Measurements from ENCODE around the gene VASH2. TPM values are rescaled to one million over a fixed set of nuclear protein-coding genes. Genes with fewer than 3 reads are reported as not detected.

VASH2 gene
- total and polyA plus RNA-seq, 2 of the 4 experiments (the other 2 are of a cell fraction): 0.90 to 1.2 TPM

- ATAC-seq (ENCODE audit: low read depth) (no peak; the same call in 1 of the 2 replicates), DNase-seq (peak; percentile 13)
- Histone ChIP-seq H3K14ac (replicated peaks; ENCODE audit: low read depth, low read length) (no peak overlapping the region), H3K23ac (ENCODE audit: low read depth, low read length) (no peak overlapping the region), H3K27me3 (ENCODE audit: control insufficient read depth, insufficient read depth, low read length) (no peaks in the 10 kb centered on the region), H2BK20ac (ENCODE audit: low read depth, low read length) (no peak overlapping the region), H3K27ac (ENCODE audit: insufficient read depth, low read length) (no peak overlapping the region), H3K18ac (ENCODE audit: low read depth, low read length) (no peak overlapping the region), H4K20me1 (ENCODE audit: insufficient read depth, low read length) (no peaks in the 10 kb centered on the region), H3K56ac (ENCODE audit: extremely low read depth, insufficient read depth, low read length) (no peak overlapping the region), H2AK5ac (ENCODE audit: low read depth, low read length) (no peak overlapping the region), H4K5ac (ENCODE audit: low read depth, low read length) (no peak overlapping the region), H2BK15ac (ENCODE audit: low read depth, low read length) (no peak overlapping the region), H2AFZ (replicated peaks; ENCODE audit: low read length, poor library complexity) (no peak overlapping the region), H4K91ac (ENCODE audit: insufficient read depth, low read depth, low read length) (no peak overlapping the region), H3K4me2 (ENCODE audit: low read depth, low read length) (no peak overlapping the region), H3K9ac (ENCODE audit: low read depth, low read length) (no peak overlapping the region), H2BK5ac (ENCODE audit: low read depth, low read length, poor library complexity, severe bottlenecking) (no peak overlapping the region), H2AK9ac (replicated peaks; ENCODE audit: low read depth, low read length, poor library complexity) (no peak overlapping the region), H4K8ac (ENCODE audit: low read depth in 2 of 2, low read length in 2 of 2) (no peak overlapping the region), H3K9me3 (ENCODE audit: control insufficient read depth, insufficient read depth, low read length) (no peaks in the 10 kb centered on the region), H3K36me3 (ENCODE audit: control insufficient read depth, insufficient read depth, low read length) (no peaks in the 10 kb centered on the region; the same call in 1 of the 2 replicates), H2BK120ac (ENCODE audit: low read depth, low read length) (no peak overlapping the region), H3K4me1 (ENCODE audit: control insufficient read depth, insufficient read depth, low read length) (peaks cover 11% of the 10 kb centered on the region; the same call in 1 of the 2 replicates), H3K4ac (ENCODE audit: low read depth, low read length) (no peak overlapping the region), H3K79me1 (ENCODE audit: low read depth in 1 of 2, low read length in 2 of 2) (no peaks in the 10 kb centered on the region), H3K4me3 (ENCODE audit: insufficient read depth, low read depth, low read length) (no peak overlapping the region), H3K9me1 (ENCODE audit: insufficient read depth, low read length) (no peaks in the 10 kb centered on the region)
- TF ChIP-seq MXI1 (IDR thresholded peaks at IDR 0.05; ENCODE audit: borderline replicate concordance, low read depth, low read length) (no peak), NFE2L2 (IDR thresholded peaks at IDR 0.05; ENCODE audit: low read depth, low read length) (no peak), POLR2A (IDR thresholded peaks at IDR 0.05; ENCODE audit: low read depth, low read length) (no peak), CTCF (conservative IDR thresholded peaks at IDR 0.05; ENCODE audit: low read depth, low read length) (no peak), MAZ (IDR thresholded peaks at IDR 0.05; ENCODE audit: borderline replicate concordance, low read depth, low read length) (no peak), CHD1 (IDR thresholded peaks at IDR 0.05; ENCODE audit: low read depth, low read length) (no peak), USF2 (IDR thresholded peaks at IDR 0.05; ENCODE audit: low read depth, low read length) (no peak), MAFK (IDR thresholded peaks at IDR 0.05; ENCODE audit: low read depth, low read length) (no peak), ELK1 (IDR thresholded peaks at IDR 0.05; ENCODE audit: borderline replicate concordance, low read depth, low read length) (no peak), RCOR1 (IDR thresholded peaks at IDR 0.05; ENCODE audit: insufficient replicate concordance, low read length) (no peak), FOS (IDR thresholded peaks at IDR 0.05; ENCODE audit: low read depth, low read length) (no peak), SMC3 (IDR thresholded peaks at IDR 0.05; ENCODE audit: low read depth, low read length) (no peak), RFX5 (IDR thresholded peaks at IDR 0.05; ENCODE audit: low read depth, low read length) (no peak), RAD21 (IDR thresholded peaks at IDR 0.05; ENCODE audit: low read length) (no peak)
- in situ Hi-C loops (cut with MboI; ENCODE audit: low sequenced_read_pairs) (loop anchor here (25.0 kb wide), 1 partner anchor 319 kb away; no protein-coding TSS in a partner anchor), dilution Hi-C loops (cut with HindIII; ENCODE audit: low sequenced_read_pairs, unreplicated experiment) (no loop called here), intact Hi-C loops (cut with micrococcal nuclease) (no loop called here)
- ChIA-PET POLR2A (ENCODE audit: unreplicated experiment) (no interaction called here), CTCF (interaction anchor here (2.8 kb wide), 1 partner anchor 14 kb away, joined by 10 read pairs; no protein-coding TSS in a partner anchor)
- no CpG with 5 or more reads among the region's 13 CpGs for WGBS, 2 experiments (ENCODE audit: extremely low coverage in 2 of 2, insufficient read length in 1 of 2)
- no TSS peak for BruUV-seq (replicated peaks)
Observed at GRCh38 chr1:212981571-212982328, 31.4 kb downstream of the VASH2 start.
